Stimulated activated CD8-positive, alpha-beta memory T cell treated with anti-CD3 and anti-CD28 coated beads, Interleukin-7, amount 100 ng/mL, for 1 hour (primary cell): Measurements from ENCODE around the gene BAIAP2L1.

Experiments used
- DNase-seq, 2 donors: peaks; one replicate each; pipeline ENCODE4 v3.0.0-alpha.2; 2020; ENCODE audit warnings: low read depth in 2 of 2

Gene BAIAP2L1

DNA sequence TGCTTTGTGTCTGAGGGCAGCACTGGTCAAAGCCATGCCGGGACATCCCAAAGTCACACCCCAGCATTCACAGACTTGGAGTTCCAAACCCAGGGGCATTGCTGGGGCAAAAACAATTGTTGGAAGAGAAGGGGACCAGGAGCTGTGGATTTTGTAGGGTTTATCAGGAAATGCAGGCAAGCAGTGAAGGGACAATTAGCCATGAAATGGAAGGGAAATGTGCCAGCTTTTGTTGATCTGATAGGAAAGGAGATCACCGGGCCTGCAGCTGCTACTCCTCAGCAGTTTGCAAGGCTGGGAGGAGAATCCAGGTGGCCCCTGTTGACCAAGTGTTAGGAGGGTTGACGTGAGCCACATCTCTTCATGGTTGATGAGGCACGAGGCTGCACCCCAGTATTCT is 122.0 kb downstream of the BAIAP2L1 start:
- DNase-seq = no peak

GRCh38 chr7:98278408-98278807 is 122.5 kb downstream of the BAIAP2L1 start:
- DNase-seq = no peak

DNA sequence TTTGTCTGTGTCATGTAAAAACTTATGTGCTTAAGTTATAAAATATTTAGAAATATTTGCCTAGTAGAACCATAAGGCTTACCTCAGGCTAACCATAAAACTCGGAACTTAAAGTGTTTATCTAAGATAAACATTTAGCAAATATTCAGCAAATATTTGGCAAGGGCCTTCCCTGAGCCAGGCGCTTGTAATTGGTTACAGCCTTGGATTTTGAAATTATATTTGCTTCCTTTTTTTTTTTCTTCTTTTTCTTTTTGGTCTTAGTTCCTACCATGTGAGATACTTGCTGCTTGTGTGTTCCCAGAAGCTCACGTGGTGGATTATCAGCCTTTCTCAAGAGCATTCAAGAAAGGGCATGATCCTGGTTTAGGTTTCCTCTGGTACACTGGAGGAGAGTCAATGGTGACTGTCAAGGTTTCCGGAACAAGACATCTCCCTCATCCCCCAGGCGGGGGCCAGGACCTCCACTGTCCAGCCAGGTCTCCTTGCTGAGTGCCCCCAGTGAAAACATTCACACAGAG is 124.6 kb downstream of the BAIAP2L1 start:
- no peak for DNase-seq

DNA sequence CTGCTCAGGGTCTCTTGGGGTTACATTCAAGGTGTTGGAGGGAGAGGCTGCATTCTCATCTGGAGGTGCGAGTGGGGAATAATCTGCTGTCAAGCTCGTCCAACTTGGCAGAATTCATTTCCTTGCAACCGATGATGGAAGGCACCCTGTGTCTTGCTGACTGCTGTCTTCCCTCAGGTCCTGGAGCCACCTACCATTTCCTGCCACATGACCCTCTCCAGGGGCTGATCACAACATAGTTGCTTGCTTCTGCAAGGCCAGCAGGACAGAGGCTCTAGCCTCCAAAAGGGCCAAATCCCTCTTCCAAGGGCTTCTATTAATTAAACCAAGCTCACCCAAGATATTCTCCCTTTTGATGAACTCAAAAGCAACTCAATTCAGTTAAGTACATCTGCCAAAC is 133.6 kb downstream of the BAIAP2L1 start:
- no peak for DNase-seq

DNA sequence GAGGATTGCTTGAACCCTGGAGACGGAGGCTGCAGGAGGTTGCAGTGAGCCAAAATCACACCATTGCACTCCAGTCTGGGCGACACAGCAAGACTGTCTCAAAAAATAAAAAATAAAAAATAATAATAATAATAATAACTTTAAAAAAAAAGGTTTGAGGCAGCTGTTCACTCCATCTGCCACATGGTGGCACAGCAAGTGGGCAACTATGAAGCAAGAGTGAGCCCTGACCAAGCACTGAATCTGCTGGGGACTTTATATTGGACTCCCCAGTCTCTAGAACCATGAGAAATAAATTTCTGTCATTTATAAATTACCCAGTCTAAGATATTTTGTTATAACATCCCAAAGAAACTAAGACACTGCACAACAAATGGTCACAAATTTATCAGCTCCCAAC is 134.1 kb downstream of the BAIAP2L1 start:
- DNase-seq = no peak

- DNase-seq = no peak
Observed at GRCh38 chr7:98265841-98266271, 135.0 kb downstream of the BAIAP2L1 start.

DNA sequence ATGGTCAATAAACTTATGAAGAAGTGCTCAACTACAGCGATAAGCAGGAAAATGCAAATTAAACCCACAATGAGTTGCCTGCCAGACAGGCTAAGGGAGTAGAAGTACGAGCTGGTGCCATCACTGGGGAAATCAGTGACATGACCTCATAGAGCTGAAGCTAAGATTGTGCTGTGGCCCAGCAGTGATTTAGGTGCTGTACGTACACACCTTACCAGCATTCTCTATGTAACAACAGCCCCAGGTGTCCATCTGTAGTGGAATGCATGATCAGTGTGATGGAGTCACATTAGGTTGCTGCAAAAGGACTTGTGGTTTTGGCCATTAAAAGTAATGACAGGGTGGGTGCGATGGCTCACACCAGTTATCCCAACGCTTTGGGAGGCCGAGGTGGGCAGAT is 143.2 kb downstream of the BAIAP2L1 start:
- no peak for DNase-seq

- no peak for DNase-seq
Observed at GRCh38 chr7:98256431-98256830, 144.5 kb downstream of the BAIAP2L1 start.

DNA sequence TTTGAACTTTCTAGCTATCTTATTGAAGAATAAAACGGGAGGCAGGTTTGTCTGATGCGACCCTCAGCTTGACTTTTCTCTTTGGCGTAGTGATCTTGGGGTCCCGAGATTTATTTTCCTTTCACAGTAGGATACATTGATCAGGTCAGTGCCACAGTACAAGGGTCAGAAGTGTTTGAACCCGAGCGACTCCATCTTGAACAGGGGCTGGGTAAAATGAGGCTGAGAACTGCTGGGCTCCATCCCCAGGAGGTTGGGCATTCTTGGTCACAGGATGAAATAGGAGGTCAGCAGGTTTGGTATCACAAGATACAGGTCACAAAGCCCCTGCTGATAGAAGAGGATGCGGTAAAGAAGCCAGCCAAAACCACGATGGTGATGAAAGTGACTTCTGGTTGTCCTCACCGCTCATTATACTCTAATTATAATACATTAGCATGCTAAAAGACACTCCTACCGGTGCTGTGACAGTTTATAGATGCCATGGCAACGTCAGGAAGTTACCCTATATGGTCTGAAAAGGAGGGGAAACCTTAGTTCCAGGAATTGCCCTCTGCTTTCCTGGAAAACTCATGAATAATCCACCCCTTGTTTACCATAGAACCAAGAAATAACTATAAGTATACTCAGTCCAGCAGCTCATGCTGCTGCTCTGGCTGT is 145.8 kb downstream of the BAIAP2L1 start:
- DNase-seq = no peak

DNA sequence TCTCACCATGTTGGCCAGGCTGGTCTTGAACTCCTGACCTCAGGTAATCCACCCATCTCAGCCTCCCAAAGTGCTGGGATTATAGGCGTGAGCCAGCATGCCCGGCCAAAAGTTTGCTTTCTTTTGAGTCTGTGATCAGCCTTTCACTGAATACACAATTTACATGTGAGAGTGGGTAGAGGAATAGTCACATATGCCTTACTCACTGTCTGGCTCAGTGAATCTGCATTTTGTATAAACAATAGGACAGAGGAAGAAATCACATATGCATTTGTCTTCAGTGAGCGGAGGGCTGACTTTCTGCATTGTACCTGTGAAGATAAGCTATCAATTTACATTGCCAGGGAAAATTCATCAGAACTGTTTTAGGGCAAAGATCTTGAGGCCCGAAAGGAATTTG is 146.4 kb downstream of the BAIAP2L1 start:
- DNase-seq = no peak

- DNase-seq = no peak
Observed at GRCh38 chr7:98252425-98253054, 148.3 kb downstream of the BAIAP2L1 start.

DNA sequence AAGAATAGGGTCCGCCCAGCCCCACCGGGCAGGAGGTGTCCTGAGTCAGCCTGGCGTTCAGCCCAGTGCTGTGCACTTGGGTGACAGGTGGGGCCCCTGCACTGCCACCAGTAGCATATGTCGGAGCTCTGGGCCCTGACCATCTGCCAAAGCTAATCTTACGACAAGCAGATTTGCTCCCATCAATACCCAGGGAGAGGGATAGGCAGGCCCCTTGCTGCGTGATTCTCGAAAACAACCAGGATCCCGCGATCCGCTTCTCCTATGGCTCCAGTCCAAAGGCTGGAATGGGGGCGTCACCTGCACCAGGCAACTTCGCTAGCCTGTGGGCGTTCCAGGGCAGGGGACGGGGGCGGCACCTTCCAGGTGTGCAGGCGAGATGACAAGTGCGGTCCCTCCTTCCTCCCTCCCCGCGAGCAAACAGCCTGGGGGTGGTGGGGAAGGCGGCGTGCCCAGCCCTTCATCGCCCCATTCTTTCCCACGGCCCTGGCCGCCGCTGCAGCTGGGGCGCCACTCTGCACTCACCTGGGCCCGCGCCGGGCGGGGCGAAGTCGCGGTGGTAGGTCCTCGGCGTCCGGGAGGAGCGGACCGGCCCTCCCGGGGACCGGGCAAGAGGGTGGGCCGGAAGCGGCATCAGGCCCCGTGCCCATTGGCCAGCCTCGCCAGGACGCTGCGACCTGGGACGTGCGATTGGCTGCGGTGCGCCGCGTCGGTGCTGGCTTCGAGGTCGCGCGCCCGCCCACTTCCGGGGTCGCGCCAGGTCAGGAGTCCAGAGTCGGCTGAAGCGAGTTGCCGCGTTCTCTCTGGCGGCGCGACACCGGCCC is 149.1 kb downstream of the BAIAP2L1 start, which contains the start of gene TECPR1:
Gene TECPR1 (minus strand): TSS at position 632 of the 824 bp plus-strand sequence. CDS start 6,086 bp downstream, outside the sequence.
- DNase-seq = peak; percentile 72 to 74

DNA sequence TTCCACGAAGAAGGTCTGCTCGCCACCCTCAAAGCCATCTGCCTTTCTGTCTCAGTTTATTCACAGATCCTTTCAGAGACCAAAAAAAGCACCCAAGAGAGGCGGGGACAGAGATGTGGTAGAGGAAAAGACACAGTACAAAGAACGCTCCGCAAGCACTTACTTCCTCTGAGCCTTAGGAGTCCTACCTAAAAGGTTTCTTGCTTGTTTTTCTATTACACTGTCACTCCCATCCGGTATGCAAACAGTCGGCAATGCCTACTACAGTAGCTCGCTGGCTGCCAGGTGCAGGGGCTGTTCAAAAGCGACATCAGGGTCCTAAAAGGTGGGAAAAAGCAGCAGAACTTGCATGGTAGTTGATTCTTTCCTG is 149.7 kb downstream of the BAIAP2L1 start:
- DNase-seq = no peak

DNA sequence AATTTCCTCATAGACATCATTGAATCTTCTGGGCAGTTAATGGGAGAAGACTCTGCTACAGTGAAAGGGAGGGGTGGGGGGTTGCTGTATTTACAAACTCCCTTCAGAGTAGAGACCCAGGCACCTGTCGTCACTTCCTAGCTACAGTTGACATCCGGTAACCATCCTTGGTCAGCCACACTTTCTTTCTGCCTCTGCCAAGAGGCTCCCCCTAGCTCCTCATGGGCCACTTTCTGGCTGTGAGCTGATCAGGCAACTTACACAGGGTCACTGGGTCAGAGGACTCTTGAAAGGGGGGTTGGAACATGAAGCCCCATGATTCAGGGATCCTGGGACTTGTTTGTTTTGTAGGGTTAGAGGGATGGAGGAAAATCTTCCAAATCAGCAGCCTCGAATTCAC is 150.1 kb downstream of the BAIAP2L1 start:
- DNase-seq = no peak

GRCh38 chr7:98249106-98249505 is 151.8 kb downstream of the BAIAP2L1 start:
- no peak for DNase-seq

DNA sequence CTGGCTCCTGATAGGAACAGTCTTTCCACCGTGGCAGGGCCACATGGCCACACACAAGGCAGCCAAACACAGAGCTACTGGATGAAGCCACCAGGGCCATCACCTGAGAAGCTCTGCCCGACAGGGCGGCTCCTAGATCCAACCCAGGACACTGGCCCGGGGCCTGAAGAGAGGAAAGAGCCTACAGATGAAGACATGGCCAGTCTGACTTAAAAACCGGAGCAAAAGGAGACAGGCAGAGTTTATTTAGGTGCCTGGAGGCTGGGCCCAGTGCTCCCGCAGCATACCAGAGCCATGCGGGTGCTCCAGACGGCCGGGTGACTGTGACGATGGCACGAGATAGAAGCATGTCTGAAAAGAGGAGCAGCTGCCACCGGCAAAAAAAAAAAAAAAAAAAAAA is 152.7 kb downstream of the BAIAP2L1 start:
- DNase-seq = no peak

DNA sequence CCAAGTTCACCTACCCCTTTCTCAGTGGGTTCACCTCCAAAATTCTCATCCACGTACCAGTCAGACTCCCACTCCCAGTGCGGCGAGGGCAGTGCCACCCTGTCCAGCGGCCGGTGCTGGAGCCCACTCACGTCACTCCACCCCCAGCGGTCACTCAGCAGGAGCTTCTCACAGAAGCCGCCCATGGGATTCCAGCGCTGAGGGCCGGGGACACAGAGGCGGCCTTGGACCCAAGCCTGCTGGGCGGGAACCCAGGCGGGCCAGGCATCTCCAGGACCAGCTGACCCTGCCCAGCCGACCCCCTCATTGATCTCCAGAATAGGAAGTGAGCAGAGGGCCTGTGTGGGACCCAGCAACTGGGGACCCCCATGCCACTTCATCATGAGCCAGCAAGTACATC is 156.0 kb downstream of the BAIAP2L1 start:
- no peak for DNase-seq

GRCh38 chr7:98242934-98243333 is 158.0 kb downstream of the BAIAP2L1 start:
- DNase-seq = no peak

GRCh38 chr7:98242342-98242741 is 158.5 kb downstream of the BAIAP2L1 start:
- no peak for DNase-seq

GRCh38 chr7:98241674-98242241 is 159.1 kb downstream of the BAIAP2L1 start:
- DNase-seq = no peak
